Sigmoid colon (tissue), 4 donors: ENCODE data around the gene ZNF366.

ENCODE experiments used
- POLR2A ChIP-seq, 2 donors: fragments of 450-650 bp; IDR thresholded peaks; one replicate each; pipeline ENCODE4 v1.6.1; 2016; ENCODE audit warnings: antibody characterized with exemption in 2 of 2, mild to moderate bottlenecking in 2 of 2, moderate library complexity in 2 of 2
- POLR2AphosphoS5 ChIP-seq, 4 donors: sonication (generic); formaldehyde crosslinking; IDR thresholded peaks; one replicate each; pipeline ENCODE4 v1.6.1; 2017; ENCODE audit warnings: antibody characterized with exemption in 4 of 4
- TF ChIP-seq, protein P1 (sequence below), 4 experiments: fragments of 450-650 bp in 3 of 4; fragments of 200-600 bp in 1 of 4; IDR thresholded peaks; one replicate each; pipeline ENCODE4 v1.5.1; 2016 to 2019; ENCODE audit warnings: antibody characterized with exemption in 4 of 4, mild to moderate bottlenecking in 3 of 4, moderate library complexity in 2 of 4

DNA sequence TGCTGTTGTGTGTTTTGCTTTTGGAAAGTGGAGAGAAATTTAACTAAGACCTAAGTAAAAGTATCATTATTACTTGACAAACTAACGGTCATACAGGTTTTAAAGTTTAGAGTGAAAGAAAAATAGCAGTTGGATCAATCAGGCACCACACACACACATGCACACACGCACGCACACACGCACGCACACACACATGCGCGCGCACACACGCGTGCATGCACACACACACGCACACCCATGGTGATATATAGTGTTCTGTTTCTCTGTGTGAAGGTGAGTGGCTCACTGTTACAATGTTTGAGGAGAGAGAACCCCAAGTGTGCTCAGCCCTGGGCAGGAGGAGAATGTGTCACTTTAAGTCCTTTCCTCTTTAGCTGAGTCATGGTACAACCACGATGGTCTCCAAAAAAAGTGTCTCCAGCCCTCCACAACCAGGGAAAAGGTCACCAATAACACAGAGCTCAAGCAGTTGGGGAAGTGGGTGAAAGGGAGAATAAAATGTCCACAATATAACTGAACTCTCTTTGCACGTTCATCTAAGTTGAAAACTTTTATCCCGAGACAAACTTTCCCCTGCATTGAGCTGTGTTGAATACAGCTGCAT lies 3.2 kb downstream of the ZNF366 start:
- TF ChIP-seq POLR2AphosphoS5 (IDR thresholded peaks at IDR 0.05) (no peak), POLR2A (IDR thresholded peaks at IDR 0.05) (no peak)
- TF ChIP-seq, protein P1, sequence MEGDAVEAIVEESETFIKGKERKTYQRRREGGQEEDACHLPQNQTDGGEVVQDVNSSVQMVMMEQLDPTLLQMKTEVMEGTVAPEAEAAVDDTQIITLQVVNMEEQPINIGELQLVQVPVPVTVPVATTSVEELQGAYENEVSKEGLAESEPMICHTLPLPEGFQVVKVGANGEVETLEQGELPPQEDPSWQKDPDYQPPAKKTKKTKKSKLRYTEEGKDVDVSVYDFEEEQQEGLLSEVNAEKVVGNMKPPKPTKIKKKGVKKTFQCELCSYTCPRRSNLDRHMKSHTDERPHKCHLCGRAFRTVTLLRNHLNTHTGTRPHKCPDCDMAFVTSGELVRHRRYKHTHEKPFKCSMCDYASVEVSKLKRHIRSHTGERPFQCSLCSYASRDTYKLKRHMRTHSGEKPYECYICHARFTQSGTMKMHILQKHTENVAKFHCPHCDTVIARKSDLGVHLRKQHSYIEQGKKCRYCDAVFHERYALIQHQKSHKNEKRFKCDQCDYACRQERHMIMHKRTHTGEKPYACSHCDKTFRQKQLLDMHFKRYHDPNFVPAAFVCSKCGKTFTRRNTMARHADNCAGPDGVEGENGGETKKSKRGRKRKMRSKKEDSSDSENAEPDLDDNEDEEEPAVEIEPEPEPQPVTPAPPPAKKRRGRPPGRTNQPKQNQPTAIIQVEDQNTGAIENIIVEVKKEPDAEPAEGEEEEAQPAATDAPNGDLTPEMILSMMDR (IDR thresholded peaks at IDR 0.05) = no peak
